ENCODE results near the gene TPD52L2. TPM values are rescaled to one million over a fixed set of nuclear protein-coding genes. Genes with fewer than 3 reads are reported as not detected.

TPD52L2 gene
- total RNA-seq, 1 experiment from 2014 or later, result 113 TPM

- no peak for ATAC-seq
- ChIA-PET POLR2A (no interaction called here), CTCF (no interaction called here)
- TF ChIP-seq, protein P1, sequence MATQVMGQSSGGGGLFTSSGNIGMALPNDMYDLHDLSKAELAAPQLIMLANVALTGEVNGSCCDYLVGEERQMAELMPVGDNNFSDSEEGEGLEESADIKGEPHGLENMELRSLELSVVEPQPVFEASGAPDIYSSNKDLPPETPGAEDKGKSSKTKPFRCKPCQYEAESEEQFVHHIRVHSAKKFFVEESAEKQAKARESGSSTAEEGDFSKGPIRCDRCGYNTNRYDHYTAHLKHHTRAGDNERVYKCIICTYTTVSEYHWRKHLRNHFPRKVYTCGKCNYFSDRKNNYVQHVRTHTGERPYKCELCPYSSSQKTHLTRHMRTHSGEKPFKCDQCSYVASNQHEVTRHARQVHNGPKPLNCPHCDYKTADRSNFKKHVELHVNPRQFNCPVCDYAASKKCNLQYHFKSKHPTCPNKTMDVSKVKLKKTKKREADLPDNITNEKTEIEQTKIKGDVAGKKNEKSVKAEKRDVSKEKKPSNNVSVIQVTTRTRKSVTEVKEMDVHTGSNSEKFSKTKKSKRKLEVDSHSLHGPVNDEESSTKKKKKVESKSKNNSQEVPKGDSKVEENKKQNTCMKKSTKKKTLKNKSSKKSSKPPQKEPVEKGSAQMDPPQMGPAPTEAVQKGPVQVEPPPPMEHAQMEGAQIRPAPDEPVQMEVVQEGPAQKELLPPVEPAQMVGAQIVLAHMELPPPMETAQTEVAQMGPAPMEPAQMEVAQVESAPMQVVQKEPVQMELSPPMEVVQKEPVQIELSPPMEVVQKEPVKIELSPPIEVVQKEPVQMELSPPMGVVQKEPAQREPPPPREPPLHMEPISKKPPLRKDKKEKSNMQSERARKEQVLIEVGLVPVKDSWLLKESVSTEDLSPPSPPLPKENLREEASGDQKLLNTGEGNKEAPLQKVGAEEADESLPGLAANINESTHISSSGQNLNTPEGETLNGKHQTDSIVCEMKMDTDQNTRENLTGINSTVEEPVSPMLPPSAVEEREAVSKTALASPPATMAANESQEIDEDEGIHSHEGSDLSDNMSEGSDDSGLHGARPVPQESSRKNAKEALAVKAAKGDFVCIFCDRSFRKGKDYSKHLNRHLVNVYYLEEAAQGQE (IDR thresholded peaks at IDR 0.05; ENCODE audit: insufficient read depth in 1 of 2, low read depth in 2 of 2, low read length in 1 of 2), result no peak
- TF ChIP-seq, protein P2, sequence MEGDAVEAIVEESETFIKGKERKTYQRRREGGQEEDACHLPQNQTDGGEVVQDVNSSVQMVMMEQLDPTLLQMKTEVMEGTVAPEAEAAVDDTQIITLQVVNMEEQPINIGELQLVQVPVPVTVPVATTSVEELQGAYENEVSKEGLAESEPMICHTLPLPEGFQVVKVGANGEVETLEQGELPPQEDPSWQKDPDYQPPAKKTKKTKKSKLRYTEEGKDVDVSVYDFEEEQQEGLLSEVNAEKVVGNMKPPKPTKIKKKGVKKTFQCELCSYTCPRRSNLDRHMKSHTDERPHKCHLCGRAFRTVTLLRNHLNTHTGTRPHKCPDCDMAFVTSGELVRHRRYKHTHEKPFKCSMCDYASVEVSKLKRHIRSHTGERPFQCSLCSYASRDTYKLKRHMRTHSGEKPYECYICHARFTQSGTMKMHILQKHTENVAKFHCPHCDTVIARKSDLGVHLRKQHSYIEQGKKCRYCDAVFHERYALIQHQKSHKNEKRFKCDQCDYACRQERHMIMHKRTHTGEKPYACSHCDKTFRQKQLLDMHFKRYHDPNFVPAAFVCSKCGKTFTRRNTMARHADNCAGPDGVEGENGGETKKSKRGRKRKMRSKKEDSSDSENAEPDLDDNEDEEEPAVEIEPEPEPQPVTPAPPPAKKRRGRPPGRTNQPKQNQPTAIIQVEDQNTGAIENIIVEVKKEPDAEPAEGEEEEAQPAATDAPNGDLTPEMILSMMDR (IDR thresholded peaks at IDR 0.05), result no peak
- TF ChIP-seq POLR2AphosphoS5 (IDR thresholded peaks at IDR 0.05; ENCODE audit: low read depth, low read length) (no peak), TCF7L2 (IDR thresholded peaks at IDR 0.05; ENCODE audit: low read depth, low read length) (no peak), SIN3A (IDR thresholded peaks at IDR 0.05; ENCODE audit: borderline replicate concordance, insufficient read depth, low read depth, low read length) (no peak)
- intact Hi-C loops (cut with micrococcal nuclease; ENCODE audit: unreplicated experiment), result no loop called here
- no peak for DNase-seq (ENCODE audit: low read depth, low spot score)
- H3K27me3 ChIP-seq (ENCODE audit: control insufficient read depth, insufficient read depth, low read length), result no peaks in the 10 kb centered on the region
- BruUV-seq (replicated peaks), result no TSS peak
- no peak overlapping the region for H3K27ac ChIP-seq (ENCODE audit: low read length)
- H3K4me3 ChIP-seq (ENCODE audit: low read depth in 2 of 2, low read length in 2 of 2), result no peak overlapping the region
- in situ Hi-C loops (cut with HindIII; ENCODE audit: low pct_unique_long_range_greater_than_20kb, low sequenced_read_pairs), result no loop called here
- H3K4me1 ChIP-seq (ENCODE audit: control insufficient read depth, insufficient read depth, low read length), result peaks cover 12% of the 10 kb centered on the region; the same call in 1 of the 2 replicates
- no peaks in the 10 kb centered on the region for H3K36me3 ChIP-seq (ENCODE audit: control insufficient read depth, insufficient read depth, low read length)
- H3K9me3 ChIP-seq (ENCODE audit: control insufficient read depth, insufficient read depth, low read depth, low read length), result no peaks in the 10 kb centered on the region
Measured at GRCh38 chr20:63840405-63840828, 24.7 kb upstream of the TPD52L2 start.

DNA sequence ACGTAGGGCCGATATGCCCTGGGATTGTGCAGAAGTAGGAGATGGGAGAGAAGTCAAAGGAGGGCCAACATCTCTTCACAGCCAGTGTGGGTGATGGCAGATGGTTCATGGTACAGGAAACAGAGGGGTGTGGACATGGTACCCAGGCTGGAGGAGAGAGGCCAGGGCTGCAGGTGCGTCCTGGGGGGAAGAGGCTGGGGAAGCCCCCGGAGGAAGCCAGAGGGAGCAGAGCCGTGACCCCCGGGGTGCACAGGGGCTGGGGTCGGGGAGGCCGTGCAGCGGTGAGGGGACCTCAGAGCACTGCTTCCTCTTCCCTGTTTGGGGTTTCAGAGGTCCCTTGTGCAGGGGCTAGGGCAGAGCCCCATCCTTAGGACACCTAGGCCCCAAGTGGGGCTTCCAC is 22.8 kb upstream of the TPD52L2 start:
- ATAC-seq, result no peak
- intact Hi-C loops (cut with micrococcal nuclease; ENCODE audit: unreplicated experiment), result no loop called here

More for the DNA sequence above, 22.8 kb upstream of the TPD52L2 start:
- in situ Hi-C loops (cut with HindIII; ENCODE audit: low pct_unique_long_range_greater_than_20kb, low sequenced_read_pairs), result no loop called here
- POLR2A ChIA-PET, result no interaction called here
- Histone ChIP-seq H3K4me3 (ENCODE audit: low read depth in 2 of 2, low read length in 2 of 2) (no peak overlapping the region), H3K9me3 (ENCODE audit: control insufficient read depth, insufficient read depth, low read depth, low read length) (no peaks in the 10 kb centered on the region), H3K36me3 (ENCODE audit: control insufficient read depth, insufficient read depth, low read length) (no peaks in the 10 kb centered on the region), H3K27ac (ENCODE audit: low read length) (no peak overlapping the region), H3K27me3 (ENCODE audit: control insufficient read depth, insufficient read depth, low read length) (no peaks in the 10 kb centered on the region), H3K4me1 (ENCODE audit: control insufficient read depth, insufficient read depth, low read length) (peaks cover 23% of the 10 kb centered on the region)
- DNase-seq (ENCODE audit: low read depth, low spot score), result no peak
- TF ChIP-seq, protein P1 (IDR thresholded peaks at IDR 0.05; ENCODE audit: insufficient read depth in 1 of 2, low read depth in 2 of 2, low read length in 1 of 2), result no peak
- no peak for TF ChIP-seq POLR2AphosphoS5 (IDR thresholded peaks at IDR 0.05; ENCODE audit: low read depth, low read length)
- no peak for TF ChIP-seq TCF7L2 (IDR thresholded peaks at IDR 0.05; ENCODE audit: low read depth, low read length)
- TF ChIP-seq SIN3A (IDR thresholded peaks at IDR 0.05; ENCODE audit: borderline replicate concordance, insufficient read depth, low read depth, low read length), result no peak
- TF ChIP-seq, protein P2 (IDR thresholded peaks at IDR 0.05), result no peak
- CTCF ChIA-PET, result no interaction called here
- BruUV-seq (replicated peaks), result no TSS peak
